HepG2 (cell line): ENCODE data around the gene TJAP1. TPM values are rescaled to one million over a fixed set of nuclear protein-coding genes. Genes with fewer than 3 reads are reported as not detected.
A peak's percentile ranks its signal among the peaks of the same experiment; 100 is the strongest.

Experiments
- AGO1 ChIP-seq: fragments of 200-400 bp; formaldehyde crosslinking; IDR thresholded peaks from 2 replicates; pipeline ENCODE4 v1.6.1; 2017; ENCODE audit warnings: mild to moderate bottlenecking, low read depth, low read length, moderate library complexity; ENCODE audit not compliant: poor library complexity, severe bottlenecking
- CEBPG ChIP-seq: IDR thresholded peaks from 2 replicates; pipeline ENCODE4 v1.6.1; 2016
- CREM ChIP-seq, 2 experiments: sonication (generic) in 1 of 2; formaldehyde crosslinking in 1 of 2; IDR thresholded peaks; 2 replicates each; pipeline versions ENCODE4 v1.4.0 to v1.6.1; 2016 to 2020; ENCODE audit warnings: antibody characterized with exemption in 1 of 2, mild to moderate bottlenecking in 1 of 2, missing genetic modification reagents in 1 of 2
- FOXM1 ChIP-seq: sonication (generic); formaldehyde crosslinking; IDR thresholded peaks from 2 replicates; pipeline ENCODE4 v1.5.0; 2020; ENCODE audit warnings: missing genetic modification reagents
- HNF4A ChIP-seq: sonication (generic); formaldehyde crosslinking; IDR thresholded peaks from 2 replicates; pipeline ENCODE4 v1.4.0; 2020; ENCODE audit warnings: missing genetic modification reagents
- HOXA5 ChIP-seq: sonication (generic); formaldehyde crosslinking; IDR thresholded peaks from 2 replicates; pipeline ENCODE4 v1.4.0; 2020; ENCODE audit warnings: missing genetic modification reagents
- KDM3A ChIP-seq: IDR thresholded peaks from 2 replicates; pipeline ENCODE4 v1.6.1; 2018; ENCODE audit warnings: low read depth, missing compliant biosample characterization
- MAFF ChIP-seq: IDR thresholded peaks from 2 replicates; pipeline ENCODE4 v1.6.1; 2011; ENCODE audit warnings: low read depth, low read length, improper control_type of control experiment
- MED13 ChIP-seq: sonication (generic); formaldehyde crosslinking; IDR thresholded peaks from 2 replicates; pipeline ENCODE4 v1.5.0; 2020; ENCODE audit warnings: missing genetic modification reagents
- MTA1 ChIP-seq: sonication (generic); formaldehyde crosslinking; IDR thresholded peaks from 2 replicates; pipeline ENCODE4 v1.4.0; 2020; ENCODE audit warnings: missing genetic modification reagents, mild to moderate bottlenecking, borderline replicate concordance
- NR2C2 ChIP-seq: sonication (generic); formaldehyde crosslinking; IDR thresholded peaks from 2 replicates; pipeline ENCODE4 v1.4.0; 2020; ENCODE audit warnings: missing genetic modification reagents, mild to moderate bottlenecking, moderate library complexity, borderline replicate concordance
- ONECUT2 ChIP-seq: sonication (generic); formaldehyde crosslinking; IDR thresholded peaks from 2 replicates; pipeline ENCODE4 v1.4.0; 2020; ENCODE audit warnings: missing genetic modification reagents
- POLR2AphosphoS5 ChIP-seq: IDR thresholded peaks from 2 replicates; pipeline ENCODE4 v1.6.1; 2012; ENCODE audit warnings: low read depth, low read length
- REXO4 ChIP-seq: sonication (generic); formaldehyde crosslinking; IDR thresholded peaks from 2 replicates; pipeline ENCODE4 v1.8.0; 2022; ENCODE audit warnings: missing genetic modification reagents, mild to moderate bottlenecking, borderline replicate concordance
- SETDB1 ChIP-seq: sonication (generic); formaldehyde crosslinking; IDR thresholded peaks from 2 replicates; pipeline ENCODE4 v1.5.1; 2020; ENCODE audit warnings: missing genetic modification reagents, mild to moderate bottlenecking, borderline replicate concordance
- TEAD2 ChIP-seq: sonication (generic); formaldehyde crosslinking; IDR thresholded peaks from 2 replicates; pipeline ENCODE4 v1.9.0; 2021; ENCODE audit warnings: missing genetic modification reagents
- TMF1 ChIP-seq: sonication (generic); formaldehyde crosslinking; IDR thresholded peaks from 2 replicates; pipeline ENCODE4 v1.8.1; 2022; ENCODE audit warnings: low read depth, missing genetic modification reagents
- ZNF121 ChIP-seq: sonication (generic); formaldehyde crosslinking; IDR thresholded peaks from 2 replicates; pipeline ENCODE4 v1.5.0; 2020; ENCODE audit warnings: mild to moderate bottlenecking, missing genetic modification reagents
- ZNF34 ChIP-seq: sonication (generic); formaldehyde crosslinking; IDR thresholded peaks from 2 replicates; pipeline ENCODE4 v1.4.0; 2020; ENCODE audit warnings: mild to moderate bottlenecking, missing genetic modification reagents, borderline replicate concordance
- ZNF777 ChIP-seq: sonication (generic); formaldehyde crosslinking; IDR thresholded peaks from 2 replicates; pipeline ENCODE4 v1.4.0; 2020; ENCODE audit warnings: missing genetic modification reagents
- ZNF816 ChIP-seq: sonication (generic); formaldehyde crosslinking; IDR thresholded peaks from 2 replicates; pipeline ENCODE4 v1.8.0; 2022; ENCODE audit warnings: missing genetic modification reagents, mild to moderate bottlenecking, borderline replicate concordance
- polyA plus RNA-seq, 8 experiments: library from polyadenylated mRNA; depleted of rRNA in 3 of 8; stranded (reverse) in 7 of 8; unstranded in 1 of 8; fragments of >200 nt; fragmentation: Illumina TruSeq in 4 of 8; extraction: Trizol in 4 of 8; gene quantifications; 2 replicates each; pipeline versions ENCODE4 v1.2.1 to v1.2.3, GENCODE V29; 2011 to 2016; ENCODE audit warnings: low read depth in 4 of 8, missing spikeins in 1 of 8, mixed read lengths in 1 of 8; ENCODE audit not compliant: insufficient read depth in 1 of 8
- total RNA-seq, 5 experiments: library from RNA; depleted of rRNA; stranded (reverse); fragments of >200 nt; fragmentation: Illumina TruSeq; extraction: Trizol; gene quantifications; 2 replicates each; pipeline ENCODE4 v1.2.3, GENCODE V29; 2016; ENCODE audit warnings: low read depth in 1 of 5
- TF ChIP-seq, protein P1 (sequence below): sonication (generic); formaldehyde crosslinking; IDR thresholded peaks from 2 replicates; pipeline ENCODE4 v1.4.0; 2020; ENCODE audit warnings: missing genetic modification reagents, mild to moderate bottlenecking, borderline replicate concordance
- TF ChIP-seq, protein P2 (sequence below): sonication (generic); formaldehyde crosslinking; IDR thresholded peaks from 2 replicates; pipeline ENCODE4 v1.8.0; 2023; ENCODE audit warnings: mild to moderate bottlenecking, missing genetic modification reagents
- TF ChIP-seq, protein P3 (sequence below), 2 experiments: sonication (generic) in 1 of 2; formaldehyde crosslinking in 1 of 2; IDR thresholded peaks; 2 replicates each; pipeline versions ENCODE4 v1.5.1 to v1.6.1; 2011 to 2020; ENCODE audit warnings: borderline replicate concordance in 1 of 2, low read depth in 1 of 2, low read length in 1 of 2, mild to moderate bottlenecking in 1 of 2, missing genetic modification reagents in 1 of 2, moderate library complexity in 1 of 2

Gene TJAP1
- total and polyA plus RNA-seq, 2 of the 13 experiments (the other 11 are each of a cell fraction or from before 2014, with no cell fraction given): 15.7 to 41.6 TPM

DNA sequence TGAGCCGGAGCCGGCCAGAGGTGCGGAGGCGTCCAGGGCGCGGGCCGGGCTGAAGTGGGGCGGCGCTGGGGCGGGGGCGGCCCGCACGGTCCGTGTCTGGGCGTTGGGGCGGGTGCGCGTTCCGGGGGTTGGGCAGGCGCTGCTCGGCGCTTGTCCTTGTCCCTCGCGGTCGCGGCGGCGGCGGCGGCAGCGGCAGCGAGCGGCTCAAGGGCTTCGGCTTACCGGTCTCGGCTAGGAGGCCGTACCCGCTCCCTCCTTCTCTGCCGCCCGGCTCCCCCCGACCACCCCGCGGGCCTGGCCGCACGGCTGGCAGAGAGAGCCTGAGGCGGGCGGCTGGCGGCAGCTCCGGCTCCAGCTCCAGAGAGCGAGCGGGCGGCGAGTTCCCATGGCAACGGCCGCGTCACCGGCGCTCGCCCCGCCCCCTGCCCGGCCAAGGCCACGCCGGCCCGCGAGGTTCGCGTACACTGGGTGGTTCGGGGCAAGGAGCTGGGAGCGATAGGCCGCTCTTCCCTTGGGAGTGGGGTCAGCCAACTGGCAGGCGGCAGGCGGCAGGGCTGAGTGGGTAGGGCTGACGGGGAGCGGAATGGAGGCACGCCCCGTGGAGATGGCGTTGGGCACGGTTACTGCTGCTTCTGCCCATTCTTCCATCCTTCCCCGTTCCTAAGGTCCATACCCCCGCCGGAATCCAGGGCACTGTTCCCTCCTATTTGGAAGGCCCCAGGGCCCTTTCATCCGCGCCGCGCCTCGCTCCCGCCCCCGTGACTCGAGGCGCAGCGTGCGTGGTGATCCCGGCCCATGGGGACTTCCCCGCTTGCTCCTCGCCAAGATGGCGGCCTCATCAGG is 32.8 kb downstream of the TJAP1 start, which contains the start of gene LRRC73 (continued):
- TF ChIP-seq ZNF34 (no peak), ZNF777 (peak; percentile 10; the same call in 1 of the 2 replicates), TEAD2 (CRISPR knock-in tag) (no peak), HOXA5 (CRISPR knock-in tag) (no peak), MED13 (CRISPR knock-in tag) (0 out of 2 replicates have a peak, but pooled peaks have one; percentile 19), AGO1 (peak; percentile 95), REXO4 (CRISPR knock-in tag) (no peak), FOXM1 (CRISPR knock-in tag) (no peak), CREM (IDR thresholded peaks at IDR 0.05) (no peak), CREM (CRISPR knock-in tag; IDR thresholded peaks at IDR 0.05) (no peak), SETDB1 (CRISPR knock-in tag) (no peak), POLR2AphosphoS5 (no peak), HNF4A (no peak), MTA1 (CRISPR knock-in tag) (peak; percentile 82), NR2C2 (CRISPR knock-in tag) (0 out of 2 replicates have a peak, but pooled peaks have one; percentile 19), KDM3A (CRISPR knock-in tag) (0 out of 2 replicates have a peak, but pooled peaks have one; percentile 31), ZNF816 (CRISPR knock-in tag) (no peak), ZNF121 (CRISPR knock-in tag) (no peak), MAFF (no peak), CEBPG (no peak), TMF1 (CRISPR knock-in tag) (no peak), ONECUT2 (CRISPR knock-in tag) (no peak)
- TF ChIP-seq, protein P1, sequence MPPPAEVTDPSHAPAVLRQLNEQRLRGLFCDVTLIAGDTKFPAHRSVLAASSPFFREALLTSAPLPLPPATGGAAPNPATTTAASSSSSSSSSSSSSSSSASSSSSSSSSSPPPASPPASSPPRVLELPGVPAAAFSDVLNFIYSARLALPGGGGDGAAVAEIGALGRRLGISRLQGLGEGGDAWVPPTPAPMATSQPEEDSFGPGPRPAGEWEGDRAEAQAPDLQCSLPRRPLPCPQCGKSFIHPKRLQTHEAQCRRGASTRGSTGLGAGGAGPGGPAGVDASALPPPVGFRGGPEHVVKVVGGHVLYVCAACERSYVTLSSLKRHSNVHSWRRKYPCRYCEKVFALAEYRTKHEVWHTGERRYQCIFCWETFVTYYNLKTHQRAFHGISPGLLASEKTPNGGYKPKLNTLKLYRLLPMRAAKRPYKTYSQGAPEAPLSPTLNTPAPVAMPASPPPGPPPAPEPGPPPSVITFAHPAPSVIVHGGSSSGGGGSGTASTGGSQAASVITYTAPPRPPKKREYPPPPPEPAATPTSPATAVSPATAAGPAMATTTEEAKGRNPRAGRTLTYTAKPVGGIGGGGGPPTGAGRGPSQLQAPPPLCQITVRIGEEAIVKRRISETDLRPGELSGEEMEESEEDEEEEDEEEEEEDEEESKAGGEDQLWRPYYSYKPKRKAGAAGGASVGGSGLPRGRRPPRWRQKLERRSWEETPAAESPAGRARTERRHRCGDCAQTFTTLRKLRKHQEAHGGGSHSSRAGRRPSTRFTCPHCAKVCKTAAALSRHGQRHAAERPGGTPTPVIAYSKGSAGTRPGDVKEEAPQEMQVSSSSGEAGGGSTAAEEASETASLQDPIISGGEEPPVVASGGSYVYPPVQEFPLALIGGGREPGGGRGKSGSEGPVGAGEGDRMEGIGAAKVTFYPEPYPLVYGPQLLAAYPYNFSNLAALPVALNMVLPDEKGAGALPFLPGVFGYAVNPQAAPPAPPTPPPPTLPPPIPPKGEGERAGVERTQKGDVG (CRISPR knock-in tag): peak; percentile 97
- TF ChIP-seq, protein P2, sequence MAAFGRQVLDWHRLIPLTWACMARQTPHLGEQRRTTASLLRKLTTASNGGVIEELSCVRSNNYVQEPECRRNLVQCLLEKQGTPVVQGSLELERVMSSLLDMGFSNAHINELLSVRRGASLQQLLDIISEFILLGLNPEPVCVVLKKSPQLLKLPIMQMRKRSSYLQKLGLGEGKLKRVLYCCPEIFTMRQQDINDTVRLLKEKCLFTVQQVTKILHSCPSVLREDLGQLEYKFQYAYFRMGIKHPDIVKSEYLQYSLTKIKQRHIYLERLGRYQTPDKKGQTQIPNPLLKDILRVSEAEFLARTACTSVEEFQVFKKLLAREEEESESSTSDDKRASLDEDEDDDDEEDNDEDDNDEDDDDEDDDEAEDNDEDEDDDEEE (CRISPR knock-in tag): no peak; the same call in 1 of the 2 replicates
- TF ChIP-seq, protein P3, sequence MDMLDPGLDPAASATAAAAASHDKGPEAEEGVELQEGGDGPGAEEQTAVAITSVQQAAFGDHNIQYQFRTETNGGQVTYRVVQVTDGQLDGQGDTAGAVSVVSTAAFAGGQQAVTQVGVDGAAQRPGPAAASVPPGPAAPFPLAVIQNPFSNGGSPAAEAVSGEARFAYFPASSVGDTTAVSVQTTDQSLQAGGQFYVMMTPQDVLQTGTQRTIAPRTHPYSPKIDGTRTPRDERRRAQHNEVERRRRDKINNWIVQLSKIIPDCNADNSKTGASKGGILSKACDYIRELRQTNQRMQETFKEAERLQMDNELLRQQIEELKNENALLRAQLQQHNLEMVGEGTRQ (IDR thresholded peaks at IDR 0.05; ENCODE audit: low read depth, low read length): no peak
- TF ChIP-seq, protein P3 (CRISPR knock-in tag; IDR thresholded peaks at IDR 0.05; ENCODE audit: borderline replicate concordance): no peak
